Keratinocyte (primary cell): ENCODE data around the gene MBNL3. TPM values are rescaled to one million over a fixed set of nuclear protein-coding genes. Genes with fewer than 3 reads are reported as not detected.
"Not testable (repeated sequence)": the region's sequence is repeated elsewhere in the genome, so short reads cannot be mapped to it uniquely, and the experiment has no call there.

Source experiments
- DNase-seq: peaks from one replicate; pipeline ENCODE4 v3.0.0-alpha.2; 2011; ENCODE audit warnings: low read depth, missing footprints, low spot score
- FAIRE-seq: peaks from 2 replicates; lab custom pipeline; 2011; peaks lifted over from hg19 to GRCh38; lab: Jason Lieb, UNC
- H2AFZ ChIP-seq: 2 replicates; pipeline ENCODE4 v1.6.0; 2012; ENCODE audit warnings: low read length, control low read depth, inconsistent platforms; ENCODE audit not compliant: control insufficient read depth
- H3K27ac ChIP-seq: 2 replicates; pipeline ENCODE4 v1.5.1; 2011; ENCODE audit warnings: low read length; ENCODE audit not compliant: control insufficient read depth, insufficient read depth
- H3K27me3 ChIP-seq: 3 replicates; pipeline ENCODE4 v1.6.0; 2011; ENCODE audit warnings: low read length; ENCODE audit not compliant: control insufficient read depth, insufficient read depth; ENCODE audit errors: extremely low read depth
- H3K36me3 ChIP-seq, 2 experiments: 2 replicates in 1 of 2; 3 replicates in 1 of 2; pipeline ENCODE4 v1.5.1; 2011; ENCODE audit warnings: low read length in 2 of 2, mild to moderate bottlenecking in 1 of 2; ENCODE audit not compliant: control insufficient read depth in 2 of 2, insufficient read depth in 2 of 2; ENCODE audit errors: extremely low read depth in 1 of 2
- H3K4me1 ChIP-seq: 3 replicates; pipeline ENCODE4 v1.5.1; 2011; ENCODE audit warnings: low read length; ENCODE audit not compliant: control insufficient read depth, insufficient read depth; ENCODE audit errors: extremely low read depth
- H3K4me2 ChIP-seq: 3 replicates; pipeline ENCODE4 v1.6.0; 2011; ENCODE audit warnings: low read depth, low read length; ENCODE audit not compliant: control insufficient read depth, insufficient read depth; ENCODE audit errors: extremely low read depth
- H3K4me3 ChIP-seq, 3 experiments: fragments of 200-600 bp in 1 of 3; sonication (generic) in 1 of 3; 2 replicates in 2 of 3; 3 replicates in 1 of 3; pipeline ENCODE4 v1.5.1; 2011 to 2016; ENCODE audit warnings: low read length in 3 of 3, mild to moderate bottlenecking in 3 of 3, control low read depth in 2 of 3, inconsistent platforms in 1 of 3, low read depth in 1 of 3, mixed read lengths in 1 of 3, mixed run types in 1 of 3, moderate library complexity in 1 of 3; ENCODE audit not compliant: control insufficient read depth in 2 of 3, insufficient read depth in 2 of 3; ENCODE audit errors: extremely low read depth in 1 of 3
- H3K79me2 ChIP-seq: 2 replicates; pipeline ENCODE4 v1.6.0; 2012; ENCODE audit warnings: low read length; ENCODE audit not compliant: control insufficient read depth, insufficient read depth
- H3K9ac ChIP-seq: 3 replicates; pipeline ENCODE4 v1.6.0; 2011; ENCODE audit warnings: low read length; ENCODE audit not compliant: control insufficient read depth, insufficient read depth; ENCODE audit errors: extremely low read depth
- H3K9me1 ChIP-seq: 3 replicates; pipeline ENCODE4 v1.6.0; 2011; ENCODE audit warnings: low read length; ENCODE audit not compliant: control insufficient read depth, insufficient read depth; ENCODE audit errors: extremely low read depth
- H3K9me3 ChIP-seq: 2 replicates; pipeline ENCODE4 v1.5.1; 2012; ENCODE audit warnings: low read depth, low read length; ENCODE audit not compliant: control insufficient read depth
- H4K20me1 ChIP-seq: 3 replicates; pipeline ENCODE4 v1.6.0; 2011; ENCODE audit warnings: low read length; ENCODE audit not compliant: control insufficient read depth, insufficient read depth; ENCODE audit errors: extremely low read depth
- CTCF ChIP-seq, 3 experiments: IDR thresholded peaks in 1 of 3; conservative IDR thresholded peaks in 1 of 3; optimal IDR thresholded peaks in 1 of 3; 2 replicates in 2 of 3; 3 replicates in 1 of 3; pipeline versions ENCODE3 to v1.5.1; 2011; ENCODE audit warnings: low read length in 3 of 3, mild to moderate bottlenecking in 3 of 3, moderate library complexity in 2 of 3, control low read depth in 1 of 3, inconsistent platforms in 1 of 3; ENCODE audit not compliant: insufficient read depth in 2 of 3; ENCODE audit errors: extremely low read depth in 1 of 3
- EZH2 ChIP-seq: IDR thresholded peaks from one replicate; pipeline ENCODE4 v1.6.1; 2012; ENCODE audit warnings: inconsistent platforms, mild to moderate bottlenecking, low read length, moderate library complexity
- dilution Hi-C: fragments of 300-500 bp; cut with MboI; formaldehyde crosslinking; loops from one replicate; pipeline ENCODE4 v1.7.0; 2020; ENCODE audit warnings: low sequenced_read_pairs; ENCODE audit not compliant: extremely low pct_ligation_motif_present
- polyA plus RNA-seq, 5 experiments: library from polyadenylated mRNA; depleted of rRNA in 3 of 5; stranded (reverse) in 3 of 5; stranded (forward) in 1 of 5; unstranded in 1 of 5; fragments of >200 nt; gene quantifications; 1 replicate in 1 of 5; 2 replicates in 3 of 5; 3 replicates in 1 of 5; pipeline versions ENCODE4 v1.2.1 to v1.2.3, GENCODE V29; 2011 to 2012; ENCODE audit warnings: missing spikeins in 2 of 5, low read depth in 1 of 5, low replicate concordance in 1 of 5

The MBNL3 gene
- polyA plus RNA-seq, 1 donor (not counting 4 experiments of a cell fraction or from before 2014, with no cell fraction given), result 6.9 TPM

- dilution Hi-C loops, result no loop called here
These were observed 157.3 kb downstream of the MBNL3 start for GRCh38 chrX:132331532-132331931.

GRCh38 chrX:132331000-132331399, 157.8 kb downstream of the MBNL3 start:
- Histone ChIP-seq H3K4me3 (no peak overlapping the region), H3K9me1 (no peaks in the 10 kb centered on the region), H3K4me1 (no peaks in the 10 kb centered on the region), H3K27ac (no peak overlapping the region), H3K36me3 (no peaks in the 10 kb centered on the region), H3K79me2 (no peaks in the 10 kb centered on the region), H2AFZ (no peak overlapping the region), H3K9ac (no peak overlapping the region), H3K4me2 (no peak overlapping the region), H4K20me1 (no peaks in the 10 kb centered on the region), H3K27me3 (no peaks in the 10 kb centered on the region), H3K9me3 (no peaks in the 10 kb centered on the region)
- dilution Hi-C loops, result no loop called here
- DNase-seq (no peak), FAIRE-seq (no peak)
- no peak for TF ChIP-seq EZH2

More at GRCh38 chrX:132331532-132331931, 157.3 kb downstream of the MBNL3 start:
- no peaks in the 10 kb centered on the region for H3K9me1 ChIP-seq
- H3K9me3 ChIP-seq, result no peaks in the 10 kb centered on the region
- no peak overlapping the region for H3K27ac ChIP-seq
- no peak overlapping the region for H3K4me3 ChIP-seq
- no peaks in the 10 kb centered on the region for H3K27me3 ChIP-seq
- no peaks in the 10 kb centered on the region for H3K36me3 ChIP-seq
- no peak for DNase-seq
- H3K4me1 ChIP-seq, result no peaks in the 10 kb centered on the region
- H4K20me1 ChIP-seq, result no peaks in the 10 kb centered on the region
- no peak overlapping the region for H3K9ac ChIP-seq
- no peak overlapping the region for H3K4me2 ChIP-seq
- FAIRE-seq, result no peak
- TF ChIP-seq CTCF (optimal IDR thresholded peaks at IDR 0.05 in 1 of 3, IDR thresholded peaks at IDR 0.05 in 1 of 3, conservative IDR thresholded peaks at IDR 0.05 in 1 of 3; ENCODE audit: extremely low read depth in 1 of 3, insufficient read depth in 2 of 3, low read length in 3 of 3), result no peak
- no peak for TF ChIP-seq EZH2
- H2AFZ ChIP-seq, result no peak overlapping the region
- H3K79me2 ChIP-seq, result no peaks in the 10 kb centered on the region

- DNase-seq, result no peak
- no peaks in the 10 kb centered on the region for H3K4me1 ChIP-seq
- H2AFZ ChIP-seq, result no peak overlapping the region
- H3K27me3 ChIP-seq, result no peaks in the 10 kb centered on the region
- no peak overlapping the region for H3K27ac ChIP-seq
- no peaks in the 10 kb centered on the region for H3K9me1 ChIP-seq
- no peaks in the 10 kb centered on the region for H4K20me1 ChIP-seq
- no peak for FAIRE-seq
- H3K9ac ChIP-seq, result no peak overlapping the region
- no peaks in the 10 kb centered on the region for H3K9me3 ChIP-seq
- no peak overlapping the region for H3K4me2 ChIP-seq
- dilution Hi-C loops, result no loop called here
- no peak for TF ChIP-seq CTCF (optimal IDR thresholded peaks at IDR 0.05 in 1 of 3, IDR thresholded peaks at IDR 0.05 in 1 of 3, conservative IDR thresholded peaks at IDR 0.05 in 1 of 3; ENCODE audit: extremely low read depth in 1 of 3, insufficient read depth in 2 of 3, low read length in 3 of 3)
- no peaks in the 10 kb centered on the region for H3K36me3 ChIP-seq
- H3K79me2 ChIP-seq, result no peaks in the 10 kb centered on the region
- H3K4me3 ChIP-seq, result no peak overlapping the region
These were observed 158.6 kb downstream of the MBNL3 start for GRCh38 chrX:132330156-132330729.

GRCh38 chrX:132326960-132327359, 161.9 kb downstream of the MBNL3 start:
- H3K27me3 ChIP-seq, dilution Hi-C loops, H3K9ac ChIP-seq, H3K79me2 ChIP-seq, FAIRE-seq, H3K4me2 ChIP-seq, H3K4me1 ChIP-seq, H2AFZ ChIP-seq, H3K9me1 ChIP-seq, DNase-seq, H3K4me3 ChIP-seq, H3K27ac ChIP-seq, H3K9me3 ChIP-seq, H4K20me1 ChIP-seq, H3K36me3 ChIP-seq: not testable (repeated sequence)
